Activated naive CD8-positive, alpha-beta T cell treated with anti-CD3 and anti-CD28 coated beads for 36 hours (primary cell): ENCODE data around the gene TGFA. TPM values are rescaled to one million over a fixed set of nuclear protein-coding genes. Genes with fewer than 3 reads are reported as not detected.

Experiments
- DNase-seq: peaks from one replicate; pipeline ENCODE4 v3.0.0; 2021
- H3K27ac Mint-ChIP-seq: one replicate; pipeline ENCODE4 v1.8.0; 2022; ENCODE audit warnings: mild to moderate bottlenecking, moderate library complexity, mixed read lengths
- H3K27me3 Mint-ChIP-seq: one replicate; pipeline ENCODE4 v1.8.0; 2022; ENCODE audit warnings: mild to moderate bottlenecking, mixed read lengths
- H3K36me3 Mint-ChIP-seq: one replicate; pipeline ENCODE4 v1.8.0; 2021; ENCODE audit warnings: mild to moderate bottlenecking, mixed read lengths
- H3K4me1 Mint-ChIP-seq: one replicate; pipeline ENCODE4 v1.8.0; 2021; ENCODE audit warnings: mixed read lengths
- H3K4me3 Mint-ChIP-seq: one replicate; pipeline ENCODE4 v1.8.0; 2022; ENCODE audit warnings: mild to moderate bottlenecking, moderate library complexity, mixed read lengths
- H3K9me3 Mint-ChIP-seq: one replicate; pipeline ENCODE4 v1.8.0; 2022; ENCODE audit warnings: mixed read lengths
- total RNA-seq, 2 experiments: library from RNA; stranded (reverse); gene quantifications; one replicate each; pipeline ENCODE4 v1.2.3, GENCODE V29; 2021

TGFA gene
- total RNA-seq, 2 experiments from 2014 or later, result 0.06 to 0.25 TPM

DNA sequence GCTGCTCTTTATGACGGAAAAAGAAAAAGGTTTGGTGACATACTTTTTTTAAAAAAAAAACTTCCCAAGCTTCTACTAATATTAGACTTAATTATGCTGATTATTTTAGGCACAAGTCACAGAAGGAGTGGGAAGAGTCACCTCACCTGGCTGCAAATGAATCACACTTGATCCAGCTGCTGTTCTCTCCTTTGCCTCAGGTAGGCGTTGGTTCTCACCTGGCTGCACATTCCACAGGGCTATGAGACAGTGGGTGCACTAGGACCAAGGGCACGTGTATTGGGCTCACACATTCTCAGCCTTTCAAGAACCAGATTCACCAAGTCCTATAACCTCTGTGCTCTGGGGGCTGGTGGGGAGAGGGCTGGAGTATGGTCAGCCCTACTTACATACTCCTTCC is 93.3 kb downstream of the TGFA start:
- no peak overlapping the region for H3K4me3 Mint-ChIP-seq
- H3K27ac Mint-ChIP-seq, result no peak overlapping the region
- H3K4me1 Mint-ChIP-seq, result peaks cover 17% of the 10 kb centered on the region

DNA sequence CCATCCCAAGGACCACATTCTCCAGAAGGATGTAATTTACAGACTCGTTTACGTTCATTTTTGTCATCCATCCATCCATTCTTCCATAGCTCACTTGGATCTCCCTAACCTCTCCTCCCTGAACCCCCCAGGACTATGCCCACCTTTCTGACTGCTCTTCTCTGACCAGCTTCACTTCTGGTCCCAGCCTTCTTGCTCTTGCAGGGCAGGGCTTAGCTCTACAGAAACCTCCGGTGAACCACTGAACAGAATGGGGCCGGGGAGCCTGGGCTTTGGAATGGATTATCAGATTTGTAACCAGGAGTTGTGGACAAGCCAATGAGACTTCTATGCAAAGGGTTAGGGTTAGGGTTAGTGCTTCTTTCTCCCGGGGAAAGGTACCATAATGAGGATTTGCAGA is 95.0 kb downstream of the TGFA start:
- Mint-ChIP-seq H3K27me3 (no peaks in the 10 kb centered on the region), H3K9me3 (no peaks in the 10 kb centered on the region), H3K4me1 (peaks cover 17% of the 10 kb centered on the region), H3K4me3 (no peak overlapping the region), H3K27ac (no peak overlapping the region), H3K36me3 (no peaks in the 10 kb centered on the region)
- DNase-seq, result no peak

More for the DNA sequence above, 93.3 kb downstream of the TGFA start:
- Mint-ChIP-seq H3K27me3 (no peaks in the 10 kb centered on the region), H3K36me3 (no peaks in the 10 kb centered on the region), H3K9me3 (no peaks in the 10 kb centered on the region)
- DNase-seq, result no peak

- Mint-ChIP-seq H3K9me3 (no peaks in the 10 kb centered on the region), H3K36me3 (no peaks in the 10 kb centered on the region), H3K4me3 (no peak overlapping the region), H3K4me1 (peaks cover 17% of the 10 kb centered on the region), H3K27ac (no peak overlapping the region), H3K27me3 (no peaks in the 10 kb centered on the region)
- no peak for DNase-seq
These were observed 96.8 kb downstream of the TGFA start for GRCh38 chr2:70456585-70457495.

DNA sequence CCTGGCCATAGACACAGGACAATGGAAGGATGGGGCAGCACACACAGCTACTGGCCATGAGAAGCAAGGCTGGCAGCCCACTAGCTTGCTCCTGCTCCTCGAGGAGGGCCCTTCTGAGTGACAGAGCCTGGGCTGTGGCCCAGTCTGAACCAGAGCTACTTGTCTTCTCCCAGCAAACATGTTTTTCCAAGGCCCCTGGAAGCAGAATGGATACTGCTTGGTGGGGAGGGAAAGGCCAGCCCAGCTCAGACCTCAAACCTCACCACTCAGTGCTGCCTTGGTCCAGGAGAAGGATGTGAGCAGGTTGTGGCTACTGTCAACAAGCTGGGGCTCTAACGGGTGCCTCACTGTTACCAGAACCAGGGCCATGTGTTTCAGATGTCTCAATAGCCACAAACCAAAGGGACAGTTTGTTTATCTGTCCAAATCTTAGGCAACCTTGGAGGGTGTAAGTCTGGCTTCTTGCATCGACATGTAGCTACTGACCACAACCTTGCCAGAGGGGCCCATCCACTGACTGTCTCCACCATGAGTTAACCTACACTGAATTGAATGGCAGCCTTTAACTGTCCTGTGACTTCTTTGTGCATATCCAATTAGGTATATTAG is 98.6 kb downstream of the TGFA start:
- H3K27me3 Mint-ChIP-seq, result no peaks in the 10 kb centered on the region
- H3K9me3 Mint-ChIP-seq, result no peaks in the 10 kb centered on the region
- no peak overlapping the region for H3K27ac Mint-ChIP-seq
- no peak for DNase-seq
- no peaks in the 10 kb centered on the region for H3K36me3 Mint-ChIP-seq
- no peak overlapping the region for H3K4me3 Mint-ChIP-seq
- H3K4me1 Mint-ChIP-seq, result peaks cover 17% of the 10 kb centered on the region

- Mint-ChIP-seq H3K27me3 (no peaks in the 10 kb centered on the region), H3K27ac (no peak overlapping the region), H3K9me3 (no peaks in the 10 kb centered on the region), H3K36me3 (no peaks in the 10 kb centered on the region), H3K4me1 (peaks cover 1% of the 10 kb centered on the region), H3K4me3 (no peak overlapping the region)
- DNase-seq, result no peak
These were observed 102.9 kb downstream of the TGFA start for GRCh38 chr2:70450641-70451250.

DNA sequence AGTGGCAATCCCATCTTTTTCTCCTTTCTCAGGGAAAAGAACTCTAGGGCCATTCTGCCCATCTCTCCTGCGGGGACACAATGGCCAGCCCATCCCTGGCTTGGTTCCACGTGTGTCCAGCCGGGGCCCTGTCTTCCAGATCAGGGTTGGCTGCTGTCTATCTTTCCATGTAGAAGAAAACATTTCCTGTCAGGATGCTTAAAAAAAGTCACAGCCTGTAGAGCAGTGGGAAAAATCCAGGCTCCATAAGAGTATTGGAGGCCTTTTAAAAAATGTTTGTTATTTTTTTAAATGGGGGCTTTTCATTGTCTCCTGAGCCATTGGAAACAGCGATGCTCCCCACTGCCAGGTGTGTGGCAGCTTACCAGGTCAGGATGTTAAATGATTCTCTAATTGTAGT is 105.6 kb downstream of the TGFA start:
- H3K27me3 Mint-ChIP-seq, result no peaks in the 10 kb centered on the region
- H3K4me1 Mint-ChIP-seq, result no peaks in the 10 kb centered on the region
- H3K27ac Mint-ChIP-seq, result no peak overlapping the region
- H3K9me3 Mint-ChIP-seq, result no peaks in the 10 kb centered on the region
- H3K36me3 Mint-ChIP-seq, result no peaks in the 10 kb centered on the region
- DNase-seq, result no peak
- no peak overlapping the region for H3K4me3 Mint-ChIP-seq

GRCh38 chr2:70443726-70444125 is 109.9 kb downstream of the TGFA start:
- no peak overlapping the region for H3K27ac Mint-ChIP-seq

GRCh38 chr2:70443078-70443465 is 110.6 kb downstream of the TGFA start:
- DNase-seq, result no peak
- H3K4me3 Mint-ChIP-seq, result no peak overlapping the region
- peaks cover 2% of the 10 kb centered on the region for H3K36me3 Mint-ChIP-seq
- peaks cover 24% of the 10 kb centered on the region for H3K4me1 Mint-ChIP-seq
- H3K27ac Mint-ChIP-seq, result no peak overlapping the region
- peaks cover 8% of the 10 kb centered on the region for H3K9me3 Mint-ChIP-seq
- no peaks in the 10 kb centered on the region for H3K27me3 Mint-ChIP-seq

More at GRCh38 chr2:70443726-70444125, 109.9 kb downstream of the TGFA start:
- Mint-ChIP-seq H3K4me1 (peaks cover 24% of the 10 kb centered on the region), H3K9me3 (peaks cover 8% of the 10 kb centered on the region), H3K27me3 (no peaks in the 10 kb centered on the region), H3K36me3 (peaks cover 2% of the 10 kb centered on the region), H3K4me3 (no peak overlapping the region)
- DNase-seq, result no peak

- H3K36me3 Mint-ChIP-seq, result peaks cover 2% of the 10 kb centered on the region
These were observed 111.1 kb downstream of the TGFA start for GRCh38 chr2:70442301-70443077.

GRCh38 chr2:70440621-70441020 is 113.0 kb downstream of the TGFA start:
- DNase-seq, result peak; percentile 29
- peaks cover 27% of the 10 kb centered on the region for H3K4me1 Mint-ChIP-seq
- H3K27me3 Mint-ChIP-seq, result no peaks in the 10 kb centered on the region
- H3K36me3 Mint-ChIP-seq, result peaks cover 2% of the 10 kb centered on the region
- H3K9me3 Mint-ChIP-seq, result peaks cover 8% of the 10 kb centered on the region
- peak overlapping the region; percentile 88 for H3K27ac Mint-ChIP-seq
- H3K4me3 Mint-ChIP-seq, result no peak overlapping the region

More at GRCh38 chr2:70442301-70443077, 111.1 kb downstream of the TGFA start:
- no peak overlapping the region for H3K27ac Mint-ChIP-seq
- no peaks in the 10 kb centered on the region for H3K27me3 Mint-ChIP-seq
- peaks cover 24% of the 10 kb centered on the region for H3K4me1 Mint-ChIP-seq
- no peak for DNase-seq
- H3K9me3 Mint-ChIP-seq, result peaks cover 8% of the 10 kb centered on the region
- H3K4me3 Mint-ChIP-seq, result no peak overlapping the region

- Mint-ChIP-seq H3K36me3 (no peaks in the 10 kb centered on the region), H3K9me3 (peaks cover 3% of the 10 kb centered on the region), H3K4me3 (no peak overlapping the region), H3K27ac (no peak overlapping the region), H3K27me3 (no peaks in the 10 kb centered on the region), H3K4me1 (peaks cover 10% of the 10 kb centered on the region)
- no peak for DNase-seq
These were observed 118.5 kb downstream of the TGFA start for GRCh38 chr2:70435138-70435537.

DNA sequence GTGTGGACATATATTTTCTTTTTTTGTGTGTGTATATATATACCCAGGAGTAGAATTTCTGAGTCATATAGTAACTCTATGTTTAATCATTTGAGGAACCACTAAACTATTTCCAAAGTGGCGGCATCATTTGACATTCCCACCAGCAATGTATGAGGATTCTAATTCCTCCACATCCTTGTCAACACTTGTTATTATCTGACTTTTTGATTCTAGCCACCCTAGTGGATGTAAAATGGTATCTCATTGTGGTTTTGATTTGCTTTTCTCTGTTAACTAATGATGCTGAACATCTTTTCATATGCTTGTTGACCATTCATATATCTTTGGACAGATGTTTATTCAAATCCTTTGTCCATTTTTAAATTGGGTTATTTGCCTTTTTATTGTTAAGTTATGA is 120.3 kb downstream of the TGFA start:
- Mint-ChIP-seq H3K4me3 (no peak overlapping the region), H3K4me1 (peaks cover 2% of the 10 kb centered on the region), H3K36me3 (no peaks in the 10 kb centered on the region), H3K9me3 (no peaks in the 10 kb centered on the region), H3K27ac (no peak overlapping the region), H3K27me3 (no peaks in the 10 kb centered on the region)
- no peak for DNase-seq

DNA sequence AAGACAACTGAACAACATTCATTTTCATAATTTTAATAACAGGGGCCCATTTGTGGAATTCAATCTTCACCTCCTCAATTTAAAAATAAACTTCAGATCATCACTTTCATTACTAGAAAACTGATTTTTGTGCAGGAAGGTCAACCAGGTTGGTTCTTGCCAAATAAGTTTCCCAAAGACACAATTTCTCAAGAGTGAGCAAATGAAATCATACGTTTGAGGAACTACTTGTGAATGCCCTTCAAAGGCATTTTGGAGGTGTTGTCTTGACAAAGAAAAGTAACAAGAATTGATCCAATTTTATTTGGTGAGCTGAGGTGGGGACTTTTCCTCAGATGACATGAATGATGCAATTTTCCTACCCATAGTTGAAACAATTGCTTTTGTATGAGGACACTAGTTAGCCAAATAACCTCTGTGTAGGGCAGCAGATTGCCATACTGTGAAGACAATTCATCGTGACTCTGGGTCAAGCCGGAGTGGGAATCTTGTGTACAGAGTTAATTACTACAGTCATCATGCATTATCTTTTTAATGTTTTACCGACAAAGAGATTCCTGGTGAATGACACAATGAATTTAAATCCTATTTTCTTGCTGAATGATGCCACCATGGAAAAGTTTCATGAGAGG is 121.8 kb downstream of the TGFA start:
- Mint-ChIP-seq H3K4me3 (no peak overlapping the region), H3K9me3 (no peaks in the 10 kb centered on the region), H3K36me3 (no peaks in the 10 kb centered on the region), H3K27me3 (no peaks in the 10 kb centered on the region), H3K4me1 (peaks cover 2% of the 10 kb centered on the region), H3K27ac (no peak overlapping the region)
- DNase-seq, result no peak

GRCh38 chr2:70426341-70426740 is 127.3 kb downstream of the TGFA start:
- Mint-ChIP-seq H3K4me1 (no peaks in the 10 kb centered on the region), H3K4me3 (no peak overlapping the region), H3K27me3 (no peaks in the 10 kb centered on the region)

More at GRCh38 chr2:70426341-70426740, 127.3 kb downstream of the TGFA start:
- DNase-seq, result no peak
- Mint-ChIP-seq H3K36me3 (no peaks in the 10 kb centered on the region), H3K9me3 (no peaks in the 10 kb centered on the region), H3K27ac (no peak overlapping the region)
